Calu3 (cell line): ENCODE measurements around the gene NDUFB10. TPM values are rescaled to one million over a fixed set of nuclear protein-coding genes. Genes with fewer than 3 reads are reported as not detected.
"Not testable (repeated sequence)": the region's sequence is repeated elsewhere in the genome, so short reads cannot be mapped to it uniquely, and the experiment has no call there.

Experiments used
- BruUV-seq: library from RNA; stranded (reverse); fragments of 400-500 nt; replicated peaks from 2 replicates; lab custom pipeline; 2021; lab: Mats Ljungman, UMichigan
- CTCF ChIA-PET: fragments of 300-600 bp; sonication (Branson Sonifier 250); formaldehyde crosslinking; loops from one replicate; lab custom pipeline; 2022; ENCODE audit warnings: antibody characterized with exemption; lab: Charles Lee
- DNase-seq: peaks from one replicate; pipeline ENCODE4 v3.0.0; 2022
- H3K27ac Mint-ChIP-seq: one replicate; pipeline ENCODE4 v1.8.0; 2022; ENCODE audit warnings: mixed read lengths; ENCODE audit not compliant: unreplicated experiment
- H3K27me3 Mint-ChIP-seq: one replicate; pipeline ENCODE4 v1.8.0; 2022; ENCODE audit warnings: mixed read lengths; ENCODE audit not compliant: unreplicated experiment
- H3K36me3 Mint-ChIP-seq: one replicate; pipeline ENCODE4 v1.8.0; 2022; ENCODE audit warnings: mild to moderate bottlenecking, moderate library complexity, mixed read lengths; ENCODE audit not compliant: insufficient read depth, unreplicated experiment
- H3K4me1 Mint-ChIP-seq: one replicate; pipeline ENCODE4 v1.8.0; 2022; ENCODE audit warnings: mild to moderate bottlenecking, low read depth, mixed read lengths; ENCODE audit not compliant: unreplicated experiment
- H3K4me3 Mint-ChIP-seq: one replicate; pipeline ENCODE4 v1.8.0; 2022; ENCODE audit warnings: mild to moderate bottlenecking, low read depth, moderate library complexity, mixed read lengths; ENCODE audit not compliant: unreplicated experiment
- H3K9me3 Mint-ChIP-seq: one replicate; pipeline ENCODE4 v1.8.0; 2022; ENCODE audit warnings: low read depth, mixed read lengths; ENCODE audit not compliant: unreplicated experiment
- intact Hi-C: fragments of 100-400 bp; cut with micrococcal nuclease; formaldehyde crosslinking; loops from one replicate; pipeline ENCODE4 v1.10.0; 2022; ENCODE audit not compliant: unreplicated experiment
- total RNA-seq: library from RNA; stranded (reverse); gene quantifications from 2 replicates; pipeline ENCODE4 v1.2.3, GENCODE V29; 2022
- TF ChIP-seq, protein P1 (sequence below): fragments of 200-600 bp; IDR thresholded peaks from one replicate; pipeline ENCODE4 v1.8.0; 2022; ENCODE audit warnings: antibody characterized with exemption; ENCODE audit not compliant: unreplicated experiment

NDUFB10 gene
- total RNA-seq, 1 experiment from 2014 or later = 148 TPM

DNA sequence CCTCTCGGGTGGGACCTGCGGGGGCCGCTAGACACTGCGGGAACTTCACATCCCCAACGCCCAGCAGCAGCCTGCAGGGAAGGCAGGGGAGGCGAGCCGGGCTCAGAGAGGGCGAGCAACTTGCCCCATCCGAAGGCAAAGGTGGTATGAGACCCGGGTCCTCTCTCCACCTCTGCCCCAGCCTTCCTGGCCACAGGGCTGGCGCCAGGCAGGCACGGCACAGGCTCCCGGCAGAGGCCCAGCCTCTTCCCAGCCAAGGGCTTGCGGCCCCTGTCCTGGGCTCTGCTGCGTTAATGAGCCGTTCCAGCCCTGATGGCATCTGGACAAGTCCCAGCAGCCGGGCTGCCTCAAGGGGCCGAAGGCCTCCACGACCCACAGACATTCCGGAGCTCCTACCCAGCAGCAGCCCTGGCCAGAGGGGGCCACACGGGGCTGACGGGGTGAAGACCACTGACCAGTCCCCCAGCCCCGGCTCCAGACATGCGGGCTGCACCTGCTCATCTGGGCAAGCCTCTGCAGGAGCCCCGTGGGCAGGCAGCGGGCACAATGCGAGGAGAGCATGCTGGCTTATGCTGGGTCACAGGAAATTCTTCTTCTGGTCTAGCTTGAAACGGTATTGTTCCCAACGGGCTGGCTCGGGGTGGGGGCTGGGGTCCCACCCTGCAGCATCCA lies 39.9 kb upstream of the NDUFB10 start:
- BruUV-seq = no TSS peak
- peaks cover 99% of the 10 kb centered on the region for H3K27me3 Mint-ChIP-seq

DNA sequence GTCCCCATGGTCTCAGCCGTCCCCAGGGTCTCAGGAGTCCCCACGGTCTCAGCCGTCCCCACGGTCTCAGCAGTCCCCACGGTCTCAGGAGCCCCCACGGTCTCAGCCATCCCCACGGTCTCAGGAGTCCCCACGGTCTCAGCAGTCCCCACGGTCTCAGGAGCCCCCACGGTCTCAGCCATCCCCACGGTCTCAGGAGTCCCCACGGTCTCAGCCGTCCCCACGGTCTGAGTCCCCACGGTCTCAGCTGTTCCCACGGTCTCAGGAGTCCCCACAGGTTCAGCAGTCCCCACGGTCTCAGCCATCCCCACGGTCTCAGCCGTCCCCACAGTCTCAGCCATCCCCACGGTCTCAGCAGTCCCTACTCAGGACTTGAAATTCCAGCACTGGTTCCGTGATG lies 39.2 kb upstream of the NDUFB10 start:
- DNase-seq, H3K9me3 Mint-ChIP-seq, BruUV-seq, H3K27ac Mint-ChIP-seq, H3K36me3 Mint-ChIP-seq, CTCF ChIA-PET, intact Hi-C loops, H3K4me3 Mint-ChIP-seq: not testable (repeated sequence)
- peaks cover 23% of the 10 kb centered on the region for H3K4me1 Mint-ChIP-seq
- peaks cover 99% of the 10 kb centered on the region for H3K27me3 Mint-ChIP-seq

More for the DNA sequence above, 39.9 kb upstream of the NDUFB10 start:
- H3K9me3 Mint-ChIP-seq = no peaks in the 10 kb centered on the region
- peaks cover 23% of the 10 kb centered on the region for H3K4me1 Mint-ChIP-seq
- DNase-seq = no peak
- H3K36me3 Mint-ChIP-seq = peaks cover 10% of the 10 kb centered on the region
- TF ChIP-seq, protein P1, sequence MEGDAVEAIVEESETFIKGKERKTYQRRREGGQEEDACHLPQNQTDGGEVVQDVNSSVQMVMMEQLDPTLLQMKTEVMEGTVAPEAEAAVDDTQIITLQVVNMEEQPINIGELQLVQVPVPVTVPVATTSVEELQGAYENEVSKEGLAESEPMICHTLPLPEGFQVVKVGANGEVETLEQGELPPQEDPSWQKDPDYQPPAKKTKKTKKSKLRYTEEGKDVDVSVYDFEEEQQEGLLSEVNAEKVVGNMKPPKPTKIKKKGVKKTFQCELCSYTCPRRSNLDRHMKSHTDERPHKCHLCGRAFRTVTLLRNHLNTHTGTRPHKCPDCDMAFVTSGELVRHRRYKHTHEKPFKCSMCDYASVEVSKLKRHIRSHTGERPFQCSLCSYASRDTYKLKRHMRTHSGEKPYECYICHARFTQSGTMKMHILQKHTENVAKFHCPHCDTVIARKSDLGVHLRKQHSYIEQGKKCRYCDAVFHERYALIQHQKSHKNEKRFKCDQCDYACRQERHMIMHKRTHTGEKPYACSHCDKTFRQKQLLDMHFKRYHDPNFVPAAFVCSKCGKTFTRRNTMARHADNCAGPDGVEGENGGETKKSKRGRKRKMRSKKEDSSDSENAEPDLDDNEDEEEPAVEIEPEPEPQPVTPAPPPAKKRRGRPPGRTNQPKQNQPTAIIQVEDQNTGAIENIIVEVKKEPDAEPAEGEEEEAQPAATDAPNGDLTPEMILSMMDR = no peak
- H3K4me3 Mint-ChIP-seq = no peak overlapping the region
- intact Hi-C loops = no loop called here
- CTCF ChIA-PET = interaction anchor here (0.6 kb wide), 1 partner anchor 46 kb away, joined by 4 read pairs; no protein-coding TSS in a partner anchor
- H3K27ac Mint-ChIP-seq = no peak overlapping the region

DNA sequence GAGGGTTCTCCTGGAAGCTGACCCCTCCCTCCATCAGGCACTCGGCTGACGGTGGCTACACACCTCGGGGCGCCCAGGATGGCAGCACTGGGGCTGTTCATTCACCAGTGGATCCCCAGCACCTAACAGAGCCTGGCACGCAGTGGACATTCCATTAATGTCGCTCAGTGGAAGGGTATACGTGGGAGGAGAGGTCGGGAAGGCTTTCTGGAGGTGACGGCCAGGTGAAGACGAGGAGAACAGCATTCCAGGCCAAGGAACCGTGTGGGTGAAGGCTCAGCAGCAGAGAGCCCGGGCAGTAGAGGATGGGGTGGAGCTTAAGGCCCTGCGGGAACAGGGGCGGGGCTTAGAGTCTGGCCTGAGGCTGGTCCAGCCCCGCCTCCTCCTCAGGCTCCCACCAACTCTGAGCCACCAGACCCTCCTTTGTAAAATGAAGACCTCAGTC lies 38.6 kb upstream of the NDUFB10 start:
- DNase-seq = peak; percentile 49
- TF ChIP-seq, protein P1 = no peak
- intact Hi-C loops = no loop called here
- no peak overlapping the region for H3K27ac Mint-ChIP-seq
- BruUV-seq = no TSS peak
- no peak overlapping the region for H3K4me3 Mint-ChIP-seq
- H3K9me3 Mint-ChIP-seq = no peaks in the 10 kb centered on the region
- peaks cover 95% of the 10 kb centered on the region for H3K27me3 Mint-ChIP-seq
- H3K4me1 Mint-ChIP-seq = peaks cover 23% of the 10 kb centered on the region
- CTCF ChIA-PET = no interaction called here
- H3K36me3 Mint-ChIP-seq = peaks cover 10% of the 10 kb centered on the region

DNA sequence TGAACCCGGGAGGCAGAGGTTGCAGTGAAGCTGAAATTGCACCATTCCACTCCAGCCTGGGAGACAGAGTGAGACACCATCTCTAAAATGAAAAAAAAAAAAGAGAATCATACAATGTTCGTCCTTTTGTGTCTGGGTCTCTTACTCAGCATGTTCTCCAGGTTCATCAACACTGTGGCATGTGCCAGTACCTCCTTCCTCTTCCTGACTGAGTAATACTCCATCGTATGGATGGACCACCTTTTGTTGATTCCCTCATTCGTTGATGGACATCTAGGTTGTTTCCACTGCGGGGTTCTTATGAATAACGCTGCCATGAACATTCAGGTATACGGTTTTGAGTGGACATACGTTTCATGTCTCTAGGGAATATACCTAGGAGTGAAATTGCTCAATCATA lies 37.0 kb upstream of the NDUFB10 start:
- Mint-ChIP-seq H3K36me3 (peaks cover 10% of the 10 kb centered on the region), H3K9me3 (no peaks in the 10 kb centered on the region), H3K4me1 (peaks cover 23% of the 10 kb centered on the region), H3K27ac (no peak overlapping the region), H3K27me3 (peaks cover 79% of the 10 kb centered on the region), H3K4me3 (no peak overlapping the region)
- no TSS peak for BruUV-seq
- no peak for DNase-seq
- CTCF ChIA-PET = interaction anchor here (1.8 kb wide), 1 partner anchor 48 kb away, joined by 4 read pairs; no protein-coding TSS in a partner anchor
- intact Hi-C loops = no loop called here
- TF ChIP-seq, protein P1 = no peak
